ENCODE data around the gene RETN.

Gene RETN

DNA sequence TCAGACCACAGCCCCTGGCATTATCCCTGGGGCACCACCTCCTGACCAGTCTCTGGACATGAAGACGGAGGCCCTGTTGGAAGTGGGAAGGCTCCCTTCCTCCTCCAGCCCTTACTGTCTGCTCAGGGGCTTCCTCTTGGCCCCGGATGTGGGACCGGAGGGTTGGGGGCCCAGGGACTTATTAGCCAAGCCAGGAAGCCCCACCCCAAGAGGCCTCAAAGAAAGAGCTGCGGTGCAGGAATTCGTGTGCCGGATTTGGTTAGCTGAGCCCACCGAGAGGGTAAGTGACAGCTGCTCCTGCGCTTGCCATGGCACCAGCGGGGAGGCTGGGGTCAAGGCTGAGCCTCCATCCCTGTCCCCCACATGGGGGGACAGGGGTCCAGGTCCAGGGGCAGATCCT is at the start of gene RETN:
Gene RETN (plus strand): TSS at position 208 of the 400 bp plus-strand sequence. CDS start 278 bp downstream, outside the sequence.
- DNase-seq = no peak

DNA sequence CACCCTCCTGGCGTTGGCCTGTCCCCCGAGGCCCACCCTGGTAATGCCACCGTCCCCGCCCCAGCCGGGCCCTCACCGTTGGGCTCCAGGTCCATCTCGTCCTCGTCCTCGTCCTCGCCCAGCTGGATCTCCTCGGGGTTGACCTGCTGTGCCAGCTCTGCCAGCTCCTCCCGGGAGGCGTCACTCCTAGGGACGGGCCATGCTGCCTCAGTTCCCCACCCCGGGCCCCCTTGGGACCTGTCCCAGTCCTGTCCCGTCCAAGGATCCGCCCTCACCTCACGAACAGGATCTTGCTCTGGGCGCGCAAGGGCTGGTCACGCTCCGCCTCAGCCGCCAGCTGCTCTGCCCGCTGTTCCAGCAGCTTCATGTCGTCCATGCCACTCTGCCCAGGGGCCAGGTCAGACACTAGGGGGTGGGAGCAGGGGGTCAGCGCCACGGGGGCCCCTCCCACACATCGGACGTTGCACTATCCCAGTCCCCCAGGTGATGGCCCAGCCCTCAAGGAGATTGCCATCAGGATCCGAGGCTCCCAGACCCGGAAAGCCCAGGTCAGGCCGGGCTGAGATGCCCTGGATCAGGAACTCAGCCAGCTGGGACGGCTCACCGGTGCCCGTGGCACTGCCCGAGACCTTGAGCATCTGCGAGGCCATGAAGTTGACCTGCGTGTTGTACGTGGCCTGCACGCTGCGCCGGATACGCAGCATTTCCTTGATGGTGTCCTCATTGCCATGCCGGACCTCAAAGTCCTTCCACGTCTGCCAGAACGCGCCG is 49.0 kb upstream of the RETN start:
- no peak for DNase-seq

- DNase-seq = no peak
These were observed 48.1 kb upstream of the RETN start for GRCh38 chr19:7620442-7621412.

- DNase-seq = no peak
These were observed 45.7 kb upstream of the RETN start for GRCh38 chr19:7622933-7623685.

DNA sequence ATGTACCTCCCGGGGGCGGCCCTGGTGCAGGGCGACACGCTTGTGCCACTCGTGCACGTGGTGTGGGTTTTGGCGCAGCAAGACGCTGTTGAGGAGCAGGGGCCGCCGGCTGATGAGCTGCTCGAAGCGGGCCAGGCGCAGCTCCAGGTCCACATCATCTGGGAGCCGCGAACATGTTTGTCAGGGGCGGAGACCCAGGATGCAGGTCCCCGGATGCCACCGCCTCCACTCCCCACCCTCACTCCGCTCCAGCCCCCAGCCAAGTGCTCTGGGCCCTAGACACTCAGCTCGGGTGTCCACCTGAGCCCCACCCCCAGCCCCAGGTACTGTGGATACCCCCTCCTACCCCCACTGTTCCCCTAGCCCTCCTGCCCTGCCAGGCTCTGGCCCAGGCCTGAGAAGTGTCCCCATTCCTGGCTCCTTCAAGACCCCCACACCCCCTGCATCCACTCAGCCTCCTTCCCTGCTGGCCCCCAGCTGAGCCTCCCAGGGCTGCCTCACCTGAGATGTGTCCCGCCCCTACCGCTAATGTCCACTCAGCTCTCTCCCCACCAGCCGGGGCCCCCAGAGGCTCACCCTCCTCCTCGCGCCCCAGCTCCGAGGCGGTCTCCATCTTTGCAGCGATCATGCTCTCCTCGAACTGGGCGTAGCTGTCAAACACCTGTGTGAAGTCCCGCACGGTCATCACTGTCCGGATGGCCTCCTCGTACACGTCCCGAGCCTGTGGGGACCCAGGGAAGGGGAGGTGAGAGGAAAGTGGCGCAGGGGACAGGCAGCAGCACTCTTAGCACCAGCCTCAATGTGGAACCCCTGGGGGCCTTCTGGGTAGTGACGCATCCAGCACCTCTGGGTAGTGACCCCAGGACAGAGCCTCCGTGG is 44.9 kb upstream of the RETN start:
- DNase-seq = no peak

DNA sequence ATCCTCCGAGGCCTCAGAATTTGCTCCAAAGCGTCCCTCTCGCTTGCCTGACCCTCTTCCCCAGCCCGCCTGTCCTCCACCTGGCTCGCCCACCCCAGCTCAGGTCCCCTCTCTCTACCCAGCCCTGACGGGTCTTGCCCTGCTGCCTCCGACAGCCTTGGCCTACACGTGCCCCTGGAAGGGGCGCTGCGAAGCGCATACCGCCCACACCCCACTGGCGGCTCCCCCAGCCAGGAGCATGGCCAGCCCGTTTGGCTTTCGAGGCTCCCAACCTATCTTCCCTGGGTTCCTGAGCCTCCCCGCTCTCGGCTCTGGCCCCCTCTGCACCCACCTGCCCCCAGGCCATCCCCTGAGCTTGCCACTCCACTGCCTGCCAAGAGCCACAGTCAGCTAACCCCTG is 44.0 kb upstream of the RETN start:
- no peak for DNase-seq

DNA sequence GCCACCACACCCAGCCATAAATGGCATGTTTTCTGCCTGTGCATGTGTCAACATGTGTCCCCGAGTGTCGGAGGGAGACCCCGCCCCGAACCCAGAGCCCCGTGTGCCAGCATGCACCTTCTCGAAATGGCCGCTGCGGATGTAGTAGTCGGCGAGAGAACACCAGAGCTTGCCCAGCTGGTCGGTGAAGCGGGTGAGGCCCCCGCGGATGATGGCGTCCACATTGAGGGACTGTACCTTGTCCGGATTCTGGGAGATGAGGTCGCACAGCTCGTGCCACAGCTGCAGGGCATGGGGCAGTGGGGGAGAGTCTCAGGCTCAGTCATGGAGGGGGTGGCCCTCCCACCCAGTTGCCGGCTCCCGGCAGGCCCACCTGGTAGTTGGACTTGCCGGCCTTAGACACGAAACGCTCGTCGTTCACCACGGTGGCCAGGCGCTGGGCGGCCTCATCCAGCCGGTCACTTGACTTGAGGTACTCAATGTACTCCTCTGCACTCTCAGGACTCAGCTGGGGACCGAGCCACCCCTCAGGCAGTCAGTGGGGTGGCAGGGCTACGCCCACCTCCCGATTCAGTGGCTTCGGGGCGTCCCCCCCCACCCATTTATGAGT is 43.0 kb upstream of the RETN start:
- no peak for DNase-seq

- no peak for DNase-seq
These were observed 41.7 kb upstream of the RETN start for GRCh38 chr19:7627166-7627565.

DNA sequence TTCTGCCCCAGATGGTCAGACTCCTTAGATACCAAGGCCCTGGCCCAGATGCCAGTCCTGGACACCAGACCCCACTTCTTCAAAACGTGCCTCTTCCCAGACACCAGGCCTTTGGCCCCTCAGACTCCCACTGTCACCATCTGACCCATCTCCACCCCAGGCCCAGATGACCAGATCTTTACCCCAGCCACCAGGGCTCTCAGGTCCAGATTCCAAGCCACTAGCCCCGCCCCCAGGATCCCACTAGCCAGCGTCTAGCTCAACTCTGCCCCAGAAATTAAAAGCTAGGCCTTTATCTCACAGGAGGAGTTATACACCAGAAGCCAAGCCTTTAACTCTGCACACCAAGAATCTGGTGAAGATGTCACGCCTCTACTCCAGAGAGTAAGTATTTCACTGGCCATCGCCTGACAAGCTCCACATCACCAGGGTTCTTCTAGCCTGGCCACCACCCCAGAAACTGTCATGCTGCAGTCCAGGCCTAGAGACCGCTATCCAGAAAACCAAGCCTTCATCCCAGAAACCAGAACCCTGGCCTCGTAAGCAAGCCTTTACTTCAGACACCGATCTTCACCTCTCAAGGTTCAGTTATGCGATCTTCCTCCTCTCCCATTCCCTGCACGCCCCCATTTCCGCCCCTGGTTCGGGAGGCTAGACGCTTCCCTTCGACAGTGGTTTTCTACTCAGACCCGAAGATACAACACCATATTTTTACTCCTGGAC is 40.1 kb upstream of the RETN start:
- no peak for DNase-seq

- DNase-seq = peak; percentile 97
These were observed 39.3 kb upstream of the RETN start, which contains the start of the genes PET100 and XAB2 for GRCh38 chr19:7629347-7630054. PET100 (plus strand) TSS chr19:7629793; CDS start chr19:7629834, 41 bp downstream. XAB2 (minus strand) TSS chr19:7629545; CDS start chr19:7629527, 18 bp downstream.

DNA sequence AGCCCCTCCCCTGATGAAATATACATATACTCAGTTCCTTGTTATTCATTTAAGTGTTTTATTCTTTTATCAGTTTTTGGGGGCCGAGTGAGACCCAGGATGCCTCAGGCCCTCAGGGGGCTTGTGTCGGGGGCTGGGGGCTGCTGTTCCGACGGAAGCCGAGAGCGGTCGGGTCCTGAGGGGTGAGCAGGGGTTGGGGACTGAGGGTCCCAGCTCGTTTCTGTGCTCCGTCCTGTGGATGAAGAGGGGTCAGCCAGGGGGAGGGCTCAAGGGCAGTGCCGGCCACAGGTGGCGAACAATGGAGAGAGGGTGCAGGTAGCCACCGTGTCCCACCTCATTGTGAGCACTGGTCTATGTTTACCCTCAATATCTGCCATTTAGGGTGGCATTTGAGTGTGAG is 37.3 kb upstream of the RETN start:
- no peak for DNase-seq

DNA sequence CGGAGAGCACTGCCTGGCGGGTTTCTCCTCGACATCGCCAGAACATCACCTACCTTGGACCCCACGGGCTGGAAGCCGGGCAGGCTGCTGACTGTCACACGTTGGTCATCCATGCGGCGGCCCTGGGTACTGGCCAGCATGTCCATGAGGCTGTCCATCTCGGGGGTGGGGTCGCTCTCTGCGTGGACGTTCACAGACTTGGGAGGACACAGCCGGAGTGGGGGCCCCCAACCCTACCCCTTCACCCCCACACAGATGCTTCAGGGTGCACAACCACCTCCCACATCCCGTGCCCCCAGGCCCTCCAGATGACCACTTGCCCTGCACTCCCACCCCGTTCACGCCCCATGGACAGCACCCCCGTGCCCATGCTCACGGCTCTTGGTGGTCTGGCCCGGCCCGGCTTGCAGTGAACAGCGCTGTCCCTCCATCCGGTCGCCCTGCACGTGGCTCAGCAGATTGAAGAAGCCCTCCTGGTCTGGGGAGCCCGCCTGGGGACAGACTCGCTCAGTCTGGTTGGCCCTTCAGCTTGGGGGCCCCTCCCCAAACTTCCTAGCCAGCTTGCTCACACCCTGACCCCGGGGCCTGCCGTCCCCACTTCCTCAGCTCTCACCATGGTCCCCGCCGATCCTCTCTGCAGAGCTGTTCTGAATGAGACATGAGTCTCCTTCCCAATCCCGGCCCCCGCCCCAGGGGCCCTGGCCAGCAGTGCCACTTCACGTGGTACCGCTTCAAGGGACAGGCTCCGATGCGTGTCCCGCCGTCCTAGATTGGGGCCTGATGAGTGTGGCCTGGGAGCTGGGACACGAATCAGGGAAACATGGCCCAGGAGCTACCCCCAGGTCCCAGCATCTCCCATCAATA is 36.3 kb upstream of the RETN start:
- no peak for DNase-seq

DNA sequence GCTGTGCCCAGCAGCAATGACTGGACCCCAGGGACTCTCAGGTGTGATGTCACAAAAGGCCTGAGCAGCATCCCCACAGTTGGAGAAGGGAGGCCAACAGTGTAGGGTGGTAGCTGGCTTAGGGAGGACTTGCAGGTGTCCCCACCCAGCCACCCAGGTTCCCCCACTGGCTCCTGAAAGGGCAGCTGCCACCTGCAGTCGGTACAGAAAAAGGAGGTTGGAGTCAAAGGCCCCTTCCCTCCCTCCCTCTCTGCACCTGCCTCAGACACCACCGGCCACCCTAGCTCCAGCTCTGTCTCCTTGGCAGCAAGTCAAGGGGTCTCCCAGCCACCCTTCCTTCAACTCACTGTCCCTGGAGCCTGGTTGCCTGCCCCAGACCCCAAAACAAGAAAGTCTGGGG is 35.2 kb upstream of the RETN start, which contains the start of gene PCP2:
Gene PCP2 (minus strand): TSS at position 22 of the 400 bp plus-strand sequence. CDS start 262 bp downstream, outside the sequence.
- no peak for DNase-seq

- DNase-seq = no peak
These were observed 33.2 kb upstream of the RETN start for GRCh38 chr19:7635670-7636069.

DNA sequence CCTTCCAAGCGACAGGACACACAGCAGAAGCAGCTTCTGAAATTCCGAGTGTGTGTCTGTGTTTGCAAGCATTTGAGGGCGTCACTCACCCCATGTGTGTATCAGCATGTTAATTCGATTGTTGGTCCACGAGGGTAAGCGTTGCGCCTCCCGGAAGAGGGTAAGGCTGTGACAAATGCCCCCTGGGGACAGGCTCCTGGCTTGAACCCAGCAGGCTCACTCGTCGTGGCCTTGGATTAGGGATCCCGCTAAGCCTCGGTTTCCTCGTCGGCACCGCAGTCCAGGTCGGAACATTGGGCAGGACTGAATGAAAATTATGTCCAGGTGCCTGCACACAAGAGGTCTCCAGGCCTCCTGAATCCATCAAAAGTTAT is 32.5 kb upstream of the RETN start:
- DNase-seq = no peak

GRCh38 chr19:7636691-7637373 is 32.0 kb upstream of the RETN start, which contains the start of gene STXBP2:
STXBP2 (plus strand) TSS chr19:7637110; CDS start chr19:7637150, 40 bp downstream.
- peak; percentile 59 for DNase-seq

GRCh38 chr19:7637374-7638256 is 31.2 kb upstream of the RETN start:
- DNase-seq = no peak

Data from NCI-H2029 treated with DMSO at 0.1 percent for 48 hours (cell line).